WTC11 (cell line): Measurements from ENCODE around the gene MYORG. TPM values are rescaled to one million over a fixed set of nuclear protein-coding genes. Genes with fewer than 3 reads are reported as not detected.
A peak's percentile ranks its signal among the peaks of the same experiment; 100 is the strongest.

Source experiments
- ATAC-seq: fragments of 200-7000 bp; cut with Tn5 transposase; 2 replicates; pipeline ENCODE4 v1.10.0; 2021; ENCODE audit warnings: mild to moderate bottlenecking, moderate library complexity
- CTCF ChIA-PET: fragments of 300-600 bp; sonication (Branson Sonifier 250); formaldehyde crosslinking; loops from one replicate; lab custom pipeline; 2021; ENCODE audit warnings: antibody characterized with exemption; lab: Charles Lee
- POLR2A ChIA-PET: fragments of 350-600 bp; sonication (Branson Sonifier 250); formaldehyde crosslinking; loops from one replicate; lab custom pipeline; 2021; ENCODE audit warnings: antibody characterized with exemption; lab: Charles Lee
- DNase-seq: peaks from one replicate; pipeline ENCODE4 v3.0.0; 2021; ENCODE audit warnings: low spot score
- H3K27ac Mint-ChIP-seq: 2 replicates; pipeline ENCODE4 v1.8.0; 2021; ENCODE audit warnings: mixed read lengths
- H3K27me3 Mint-ChIP-seq: 2 replicates; pipeline ENCODE4 v1.8.0; 2021; ENCODE audit warnings: low read depth, mild to moderate bottlenecking, moderate library complexity, mixed read lengths
- H3K36me3 Mint-ChIP-seq: 2 replicates; pipeline ENCODE4 v1.8.0; 2021; ENCODE audit warnings: mixed read lengths
- H3K4me1 Mint-ChIP-seq: 2 replicates; pipeline ENCODE4 v1.8.0; 2022; ENCODE audit warnings: mixed read lengths
- H3K4me3 Mint-ChIP-seq: 2 replicates; pipeline ENCODE4 v1.8.0; 2021; ENCODE audit warnings: mild to moderate bottlenecking, moderate library complexity, mixed read lengths
- H3K9me3 Mint-ChIP-seq: 2 replicates; pipeline ENCODE4 v1.8.0; 2021; ENCODE audit warnings: mixed read lengths
- AR ChIP-seq: fragments of 250-450 bp; sonication (Bioruptor Pico); IDR thresholded peaks from 2 replicates; pipeline ENCODE4 v1.9.0; 2021; ENCODE audit warnings: mild to moderate bottlenecking
- CREM ChIP-seq: sonication (generic); formaldehyde crosslinking; IDR thresholded peaks from 2 replicates; pipeline ENCODE4 v1.8.1; 2022; ENCODE audit warnings: mild to moderate bottlenecking, missing genetic modification reagents, moderate library complexity
- CTCF ChIP-seq: fragments of 200-600 bp; IDR thresholded peaks from 2 replicates; pipeline ENCODE4 v1.8.0; 2022; ENCODE audit warnings: antibody characterized with exemption
- ELF4 ChIP-seq: sonication (generic); formaldehyde crosslinking; IDR thresholded peaks from 2 replicates; pipeline ENCODE4 v1.8.1; 2022; ENCODE audit warnings: low read depth, mild to moderate bottlenecking, moderate library complexity, missing genetic modification reagents
- GABPB1 ChIP-seq: sonication (generic); formaldehyde crosslinking; IDR thresholded peaks from 2 replicates; pipeline ENCODE4 v1.8.1; 2023; ENCODE audit warnings: mild to moderate bottlenecking, missing genetic modification reagents
- GRHL2 ChIP-seq: fragments of 250-450 bp; sonication (Bioruptor Pico); IDR thresholded peaks from 2 replicates; pipeline ENCODE4 v1.8.0; 2022; ENCODE audit warnings: mild to moderate bottlenecking, moderate library complexity; ENCODE audit not compliant: insufficient replicate concordance, severe bottlenecking
- GTF2I ChIP-seq: fragments of 250-450 bp; sonication (Bioruptor Pico); conservative IDR thresholded peaks from 2 replicates; pipeline ENCODE4 v1.4.0; 2021; ENCODE audit warnings: mild to moderate bottlenecking
- IRF2 ChIP-seq: sonication (generic); formaldehyde crosslinking; IDR thresholded peaks from 2 replicates; pipeline ENCODE4 v1.8.0; 2022; ENCODE audit warnings: low read depth, missing genetic modification reagents, borderline replicate concordance
- JAZF1 ChIP-seq: fragments of 250-450 bp; sonication (Bioruptor Pico); IDR thresholded peaks from 2 replicates; pipeline ENCODE4 v1.9.0; 2021; ENCODE audit warnings: moderate library complexity, mild to moderate bottlenecking, inconsistent platforms
- MAX ChIP-seq: sonication (generic); formaldehyde crosslinking; IDR thresholded peaks from 2 replicates; pipeline ENCODE4 v1.8.0; 2022; ENCODE audit warnings: mild to moderate bottlenecking, missing genetic modification reagents
- MYBL2 ChIP-seq: sonication (generic); formaldehyde crosslinking; IDR thresholded peaks from 2 replicates; pipeline ENCODE4 v1.8.1; 2023; ENCODE audit warnings: mild to moderate bottlenecking, moderate library complexity, missing genetic modification reagents
- NFE2L1 ChIP-seq: sonication (generic); formaldehyde crosslinking; IDR thresholded peaks from 2 replicates; pipeline ENCODE4 v1.8.1; 2023; ENCODE audit warnings: missing genetic modification reagents
- NFYB ChIP-seq: sonication (generic); formaldehyde crosslinking; conservative IDR thresholded peaks from 2 replicates; pipeline ENCODE4 v1.8.0; 2022; ENCODE audit warnings: low read depth, missing genetic modification reagents
- SMAD4 ChIP-seq: sonication (generic); formaldehyde crosslinking; IDR thresholded peaks from 2 replicates; pipeline ENCODE4 v1.8.0; 2022; ENCODE audit warnings: mild to moderate bottlenecking, missing genetic modification reagents
- ZNF281 ChIP-seq: sonication (generic); formaldehyde crosslinking; IDR thresholded peaks from 2 replicates; pipeline ENCODE4 v1.8.0; 2023; ENCODE audit warnings: mild to moderate bottlenecking, missing genetic modification reagents
- total RNA-seq: library from RNA; stranded (reverse); gene quantifications from 3 replicates; pipeline ENCODE4 v1.2.3, GENCODE V29; 2021

Gene MYORG
- total RNA-seq, 1 experiment from 2014 or later, result 18.9 TPM

- ChIA-PET CTCF (interaction anchor here (1.0 kb wide), 1 partner anchor 52 kb away, joined by 3 read pairs; no protein-coding TSS in a partner anchor), POLR2A (no interaction called here)
- ATAC-seq, result no peak
- Mint-ChIP-seq H3K4me3 (no peak overlapping the region), H3K4me1 (peaks cover 11% of the 10 kb centered on the region), H3K36me3 (no peaks in the 10 kb centered on the region), H3K27me3 (peaks cover 53% of the 10 kb centered on the region), H3K9me3 (no peaks in the 10 kb centered on the region), H3K27ac (no peak overlapping the region)
- DNase-seq, result no peak
- no peak for TF ChIP-seq NFYB (CRISPR knock-in tag)
- TF ChIP-seq GABPB1 (CRISPR knock-in tag), result peak; percentile 97
- TF ChIP-seq CTCF, result no peak
These were observed 7.9 kb upstream of the MYORG start for GRCh38 chr9:34384368-34385165.

- peaks cover 51% of the 10 kb centered on the region for H3K27me3 Mint-ChIP-seq
- POLR2A ChIA-PET, result no interaction called here
- CTCF ChIA-PET, result interaction anchor here (1.0 kb wide), 1 partner anchor 51 kb away, joined by 3 read pairs; no protein-coding TSS in a partner anchor
- no peaks in the 10 kb centered on the region for H3K9me3 Mint-ChIP-seq
- DNase-seq (no peak), ATAC-seq (no peak)
- no peak overlapping the region for H3K27ac Mint-ChIP-seq
- peaks cover 13% of the 10 kb centered on the region for H3K4me1 Mint-ChIP-seq
- no peaks in the 10 kb centered on the region for H3K36me3 Mint-ChIP-seq
- no peak overlapping the region for H3K4me3 Mint-ChIP-seq
- no peak for TF ChIP-seq MYBL2 (CRISPR knock-in tag)
- no peak for TF ChIP-seq CREM (CRISPR knock-in tag)
- TF ChIP-seq GABPB1 (CRISPR knock-in tag), result no peak
- TF ChIP-seq JAZF1 (CRISPR knock-in tag), result no peak
- TF ChIP-seq MAX (CRISPR knock-in tag), result no peak
- TF ChIP-seq NFE2L1 (CRISPR knock-in tag), result no peak
- no peak for TF ChIP-seq AR (CRISPR knock-in tag)
- no peak for TF ChIP-seq GTF2I (CRISPR knock-in tag)
These were observed 7.2 kb upstream of the MYORG start for GRCh38 chr9:34383904-34384303.

- Mint-ChIP-seq H3K27me3 (peaks cover 60% of the 10 kb centered on the region), H3K9me3 (no peaks in the 10 kb centered on the region), H3K4me3 (no peak overlapping the region), H3K36me3 (no peaks in the 10 kb centered on the region)
- no peak for DNase-seq
- TF ChIP-seq IRF2 (CRISPR knock-in tag) (no peak), ELF4 (no peak), ZNF281 (CRISPR knock-in tag) (no peak), SMAD4 (CRISPR knock-in tag) (no peak), GRHL2 (CRISPR knock-in tag) (no peak)
- TF ChIP-seq, all 79 proteins: peak for 0
- CTCF ChIA-PET, result no interaction called here
- Mint-ChIP-seq H3K4me1 (peaks cover 13% of the 10 kb centered on the region), H3K27ac (no peak overlapping the region)
- POLR2A ChIA-PET, result no interaction called here
- no peak for ATAC-seq
These were observed 6.2 kb upstream of the MYORG start for GRCh38 chr9:34382879-34383278.
